HEK293 (cell line): ENCODE results near the gene NR3C2.

ENCODE experiments used
- CTCF ChIA-PET: fragments of 350-600 bp; formaldehyde crosslinking; extraction: SDS; loops from one replicate; lab custom pipeline; 2021; ENCODE audit warnings: antibody characterized with exemption; lab: Yijun Ruan, JAX
- POLR2A ChIA-PET: fragments of 300-600 bp; formaldehyde crosslinking; extraction: SDS; loops from one replicate; lab custom pipeline; 2020; ENCODE audit warnings: antibody characterized with exemption, inconsistent platforms; lab: Yijun Ruan, JAX
- H3K27ac ChIP-seq: fragments of 200-500 bp; sonication (Bioruptor generic); 2 replicates; pipeline ENCODE4 v1.5.1; 2014; ENCODE audit warnings: low read depth, low read length, control low read depth, inconsistent platforms; ENCODE audit errors: extremely low read depth
- H3K36me3 ChIP-seq, 2 experiments: fragments of 200-500 bp in 1 of 2; sonication (Bioruptor generic) in 1 of 2; 1 replicate in 1 of 2; 2 replicates in 1 of 2; pipeline ENCODE4 v1.5.1; 2014 to 2017; ENCODE audit warnings: inconsistent platforms in 2 of 2, low read length in 2 of 2; ENCODE audit not compliant: control insufficient read depth in 2 of 2, insufficient read depth in 1 of 2
- H3K4me1 ChIP-seq: fragments of 200-500 bp; sonication (Bioruptor generic); 2 replicates; pipeline ENCODE4 v1.5.1; 2014; ENCODE audit warnings: mild to moderate bottlenecking, low read length, inconsistent platforms; ENCODE audit not compliant: control insufficient read depth, insufficient read depth
- H3K4me3 ChIP-seq: 2 replicates; pipeline ENCODE4 v1.5.1; 2011; ENCODE audit warnings: low read depth, mild to moderate bottlenecking, control low read depth, low read length, moderate library complexity
- H3K9me3 ChIP-seq: fragments of 200-500 bp; sonication (Bioruptor generic); 2 replicates; pipeline ENCODE4 v1.5.1; 2014; ENCODE audit warnings: low read depth, low read length, inconsistent platforms; ENCODE audit not compliant: control insufficient read depth, insufficient read depth
- ELK4 ChIP-seq: IDR thresholded peaks from 2 replicates; pipeline ENCODE4 v1.6.1; 2011; ENCODE audit warnings: mild to moderate bottlenecking, low read depth, low read length, borderline replicate concordance
- GLI2 ChIP-seq: fragments of 450-650 bp; formaldehyde crosslinking; IDR thresholded peaks from 2 replicates; pipeline ENCODE4; 2017; ENCODE audit warnings: missing biosample characterization, missing genetic modification characterization, low read depth, borderline replicate concordance
- GLIS1 ChIP-seq: fragments of 450-650 bp; formaldehyde crosslinking; IDR thresholded peaks from 2 replicates; pipeline ENCODE4 v1.5.1; 2016; ENCODE audit warnings: missing biosample characterization, missing genetic modification characterization
- MYNN ChIP-seq: fragments of 450-650 bp; formaldehyde crosslinking; IDR thresholded peaks from 2 replicates; pipeline ENCODE4 v1.5.1; 2016; ENCODE audit warnings: missing biosample characterization, missing genetic modification characterization, borderline replicate concordance
- PRDM10 ChIP-seq: fragments of 450-650 bp; formaldehyde crosslinking; IDR thresholded peaks from 2 replicates; pipeline ENCODE4 v1.5.1; 2016; ENCODE audit warnings: missing biosample characterization, missing genetic modification characterization
- SP3 ChIP-seq: fragments of 450-650 bp; formaldehyde crosslinking; IDR thresholded peaks from 2 replicates; pipeline ENCODE4 v1.5.1; 2016; ENCODE audit warnings: missing biosample characterization, missing genetic modification characterization
- YY2 ChIP-seq: fragments of 450-650 bp; formaldehyde crosslinking; IDR thresholded peaks from 2 replicates; pipeline ENCODE4 v1.5.1; 2016; ENCODE audit warnings: missing biosample characterization, missing genetic modification characterization
- ZBTB21 ChIP-seq: fragments of 450-650 bp; formaldehyde crosslinking; IDR thresholded peaks from 2 replicates; pipeline ENCODE4 v1.5.1; 2017; ENCODE audit warnings: missing biosample characterization, missing genetic modification characterization
- ZFP3 ChIP-seq: fragments of 450-650 bp; formaldehyde crosslinking; IDR thresholded peaks from 2 replicates; pipeline ENCODE4 v1.5.1; 2016; ENCODE audit warnings: low read depth, missing biosample characterization, missing genetic modification characterization
- ZNF112 ChIP-seq: fragments of 450-650 bp; formaldehyde crosslinking; IDR thresholded peaks from 2 replicates; pipeline ENCODE4 v1.5.0; 2017; ENCODE audit warnings: missing biosample characterization, missing genetic modification characterization
- ZNF114 ChIP-seq: fragments of 450-650 bp; formaldehyde crosslinking; IDR thresholded peaks from 2 replicates; pipeline ENCODE4 v1.5.0; 2017; ENCODE audit warnings: missing biosample characterization, missing genetic modification characterization
- ZNF140 ChIP-seq: fragments of 450-650 bp; formaldehyde crosslinking; IDR thresholded peaks from 2 replicates; pipeline ENCODE4 v1.5.1; 2016; ENCODE audit warnings: missing biosample characterization, missing genetic modification characterization
- ZNF146 ChIP-seq: fragments of 450-650 bp; formaldehyde crosslinking; IDR thresholded peaks from 2 replicates; pipeline ENCODE4 v1.5.1; 2016; ENCODE audit warnings: missing biosample characterization, missing genetic modification characterization
- ZNF335 ChIP-seq: fragments of 450-650 bp; formaldehyde crosslinking; conservative IDR thresholded peaks from 2 replicates; pipeline ENCODE4 v1.5.1; 2016; ENCODE audit warnings: missing biosample characterization, missing genetic modification characterization
- ZNF433 ChIP-seq: fragments of 450-650 bp; formaldehyde crosslinking; IDR thresholded peaks from 2 replicates; pipeline ENCODE4 v1.5.1; 2016; ENCODE audit warnings: missing biosample characterization, missing genetic modification characterization, low read depth
- ZNF473 ChIP-seq: fragments of 450-650 bp; formaldehyde crosslinking; IDR thresholded peaks from 2 replicates; pipeline ENCODE4 v1.5.1; 2017; ENCODE audit warnings: missing biosample characterization, missing genetic modification characterization
- ZNF518A ChIP-seq: fragments of 450-650 bp; formaldehyde crosslinking; conservative IDR thresholded peaks from 2 replicates; pipeline ENCODE4 v1.5.1; 2016; ENCODE audit warnings: low read depth, missing biosample characterization, missing genetic modification characterization
- ZNF558 ChIP-seq: fragments of 450-650 bp; formaldehyde crosslinking; IDR thresholded peaks from 2 replicates; pipeline ENCODE4 v1.5.1; 2016; ENCODE audit warnings: missing biosample characterization, missing genetic modification characterization
- ZNF660 ChIP-seq: fragments of 450-650 bp; IDR thresholded peaks from 2 replicates; pipeline ENCODE4 v1.5.1; 2018; ENCODE audit warnings: missing biosample characterization, mild to moderate bottlenecking, missing genetic modification characterization
- ZNF768 ChIP-seq: fragments of 450-650 bp; formaldehyde crosslinking; IDR thresholded peaks from 2 replicates; pipeline ENCODE4 v1.5.1; 2018; ENCODE audit warnings: missing biosample characterization, mild to moderate bottlenecking, missing genetic modification characterization
- ZSCAN4 ChIP-seq: fragments of 450-650 bp; formaldehyde crosslinking; IDR thresholded peaks from 2 replicates; pipeline ENCODE4 v1.5.1; 2017; ENCODE audit warnings: missing biosample characterization, missing genetic modification characterization

NR3C2 gene

GRCh38 chr4:148227147-148227546 lies 215.1 kb downstream of the NR3C2 start (continued):
- TF ChIP-seq GLI2 (no peak), ZNF660 (tag by site-specific recombination) (no peak), SP3 (no peak), ZBTB21 (tag by site-specific recombination) (no peak), ZFP3 (tag by site-specific recombination) (no peak)

- Histone ChIP-seq H3K27ac (no peak overlapping the region), H3K9me3 (no peaks in the 10 kb centered on the region)
- CTCF ChIA-PET: no interaction called here
- TF ChIP-seq ZNF112 (tag by site-specific recombination): no peak
- TF ChIP-seq ZNF146 (tag by site-specific recombination): 0 out of 2 replicates have a peak, but pooled peaks have one; percentile 33
- TF ChIP-seq, all 188 proteins: peak for 1
- H3K4me3 ChIP-seq: no peak overlapping the region
- H3K4me1 ChIP-seq: no peaks in the 10 kb centered on the region; the same call in 1 of the 2 replicates
- no peaks in the 10 kb centered on the region for H3K36me3 ChIP-seq
- POLR2A ChIA-PET: no interaction called here
These were observed 215.9 kb downstream of the NR3C2 start for GRCh38 chr4:148226341-148226740.

- Histone ChIP-seq H3K36me3 (no peaks in the 10 kb centered on the region), H3K9me3 (no peaks in the 10 kb centered on the region), H3K27ac (no peak overlapping the region), H3K4me1 (no peaks in the 10 kb centered on the region; the same call in 1 of the 2 replicates), H3K4me3 (no peak overlapping the region)
- CTCF ChIA-PET: no interaction called here
- TF ChIP-seq ZNF558 (tag by site-specific recombination) (no peak), GLIS1 (tag by site-specific recombination) (no peak), YY2 (tag by site-specific recombination) (no peak), PRDM10 (tag by site-specific recombination) (no peak), ZNF335 (tag by site-specific recombination) (no peak), ZNF473 (tag by site-specific recombination) (no peak), ZNF768 (tag by site-specific recombination) (no peak), ELK4 (no peak), ZNF140 (tag by site-specific recombination) (no peak), ZSCAN4 (tag by site-specific recombination) (no peak), ZNF114 (tag by site-specific recombination) (no peak), ZNF433 (tag by site-specific recombination) (no peak), ZNF518A (tag by site-specific recombination) (no peak), MYNN (no peak)
- POLR2A ChIA-PET: no interaction called here
These were observed 216.6 kb downstream of the NR3C2 start for GRCh38 chr4:148225639-148226038.
